Measurements from ENCODE around the gene TOPBP1.
"Not testable (repeated sequence)": the region's sequence is repeated elsewhere in the genome, so short reads cannot be mapped to it uniquely, and the experiment has no call there.

The TOPBP1 gene

GRCh38 chr3:133568294-133569014 lies 93.3 kb downstream of the TOPBP1 start:
- DNase-seq = no peak

- no peak for DNase-seq
Measured at GRCh38 chr3:133563816-133564215, 97.9 kb downstream of the TOPBP1 start.

GRCh38 chr3:133563186-133563591 lies 98.6 kb downstream of the TOPBP1 start:
- DNase-seq = no peak

- no peak for DNase-seq
Measured at GRCh38 chr3:133562376-133562775, 99.4 kb downstream of the TOPBP1 start.

- DNase-seq = no peak
Measured at GRCh38 chr3:133561679-133562078, 100.1 kb downstream of the TOPBP1 start.

GRCh38 chr3:133551589-133551988 lies 110.2 kb downstream of the TOPBP1 start:
- DNase-seq = not testable (repeated sequence)

Measured in activated CD4-positive, alpha-beta T cell treated with anti-CD3 and anti-CD28 coated beads, Interleukin-2, amount 50 U/mL, for 4 hours (primary cell).